Right lobe of liver (tissue), 4 donors: ENCODE results near the gene NT5DC3.

Experiments used
- CTCF ChIP-seq, 4 donors: fragments of 200-600 bp in 3 of 4; fragments of 450-650 bp in 1 of 4; IDR thresholded peaks; one replicate each; pipeline versions ENCODE4 v1.5.1 to v1.8.0; 2016 to 2022; ENCODE audit warnings: antibody characterized with exemption in 4 of 4, mild to moderate bottlenecking in 2 of 4
- POLR2A ChIP-seq: fragments of 450-650 bp; IDR thresholded peaks from one replicate; pipeline ENCODE4 v1.6.1; 2017; ENCODE audit warnings: antibody characterized with exemption, mild to moderate bottlenecking
- donor health status: DM: no; HTN: no; CAD: no.
- donor health status: DM: no; HTN: no; CAD: no.
- donor health status: DM: no; HTN: yes; CAD: no.

- TF ChIP-seq CTCF (IDR thresholded peaks at IDR 0.05) (no peak), POLR2A (no peak)
These were observed 92.2 kb downstream of the NT5DC3 start for GRCh38 chr12:103748875-103749274.
